ENCODE measurements around the gene FCSK.

Gene FCSK

GRCh38 chr16:70527315-70527996, 73.1 kb downstream of the FCSK start:
- no peak for DNase-seq

GRCh38 chr16:70529051-70529777, 74.8 kb downstream of the FCSK start:
- peak in 1 of 5 donors; percentile 28 for DNase-seq
